Calu3 (cell line): ENCODE data around the gene PIAS1. TPM values are rescaled to one million over a fixed set of nuclear protein-coding genes. Genes with fewer than 3 reads are reported as not detected.
A peak's percentile ranks its signal among the peaks of the same experiment; 100 is the strongest.
"Not testable (repeated sequence)": the region's sequence is repeated elsewhere in the genome, so short reads cannot be mapped to it uniquely, and the experiment has no call there.

ENCODE experiments used
- BruUV-seq: library from RNA; stranded (reverse); fragments of 400-500 nt; replicated peaks from 2 replicates; lab custom pipeline; 2021; lab: Mats Ljungman, UMichigan
- CTCF ChIA-PET: fragments of 300-600 bp; sonication (Branson Sonifier 250); formaldehyde crosslinking; loops from one replicate; lab custom pipeline; 2022; ENCODE audit warnings: antibody characterized with exemption; lab: Charles Lee
- DNase-seq: peaks from one replicate; pipeline ENCODE4 v3.0.0; 2022
- H3K27ac Mint-ChIP-seq: one replicate; pipeline ENCODE4 v1.8.0; 2022; ENCODE audit warnings: mixed read lengths; ENCODE audit not compliant: unreplicated experiment
- H3K27me3 Mint-ChIP-seq: one replicate; pipeline ENCODE4 v1.8.0; 2022; ENCODE audit warnings: mixed read lengths; ENCODE audit not compliant: unreplicated experiment
- H3K36me3 Mint-ChIP-seq: one replicate; pipeline ENCODE4 v1.8.0; 2022; ENCODE audit warnings: mild to moderate bottlenecking, moderate library complexity, mixed read lengths; ENCODE audit not compliant: insufficient read depth, unreplicated experiment
- H3K4me1 Mint-ChIP-seq: one replicate; pipeline ENCODE4 v1.8.0; 2022; ENCODE audit warnings: mild to moderate bottlenecking, low read depth, mixed read lengths; ENCODE audit not compliant: unreplicated experiment
- H3K4me3 Mint-ChIP-seq: one replicate; pipeline ENCODE4 v1.8.0; 2022; ENCODE audit warnings: mild to moderate bottlenecking, low read depth, moderate library complexity, mixed read lengths; ENCODE audit not compliant: unreplicated experiment
- H3K9me3 Mint-ChIP-seq: one replicate; pipeline ENCODE4 v1.8.0; 2022; ENCODE audit warnings: low read depth, mixed read lengths; ENCODE audit not compliant: unreplicated experiment
- intact Hi-C: fragments of 100-400 bp; cut with micrococcal nuclease; formaldehyde crosslinking; loops from one replicate; pipeline ENCODE4 v1.10.0; 2022; ENCODE audit not compliant: unreplicated experiment
- total RNA-seq: library from RNA; stranded (reverse); gene quantifications from 2 replicates; pipeline ENCODE4 v1.2.3, GENCODE V29; 2022
- TF ChIP-seq, protein P1 (sequence below): fragments of 200-600 bp; IDR thresholded peaks from one replicate; pipeline ENCODE4 v1.8.0; 2022; ENCODE audit warnings: antibody characterized with exemption; ENCODE audit not compliant: unreplicated experiment

PIAS1 gene
- total RNA-seq, 1 experiment from 2014 or later, result 51.7 TPM

DNA sequence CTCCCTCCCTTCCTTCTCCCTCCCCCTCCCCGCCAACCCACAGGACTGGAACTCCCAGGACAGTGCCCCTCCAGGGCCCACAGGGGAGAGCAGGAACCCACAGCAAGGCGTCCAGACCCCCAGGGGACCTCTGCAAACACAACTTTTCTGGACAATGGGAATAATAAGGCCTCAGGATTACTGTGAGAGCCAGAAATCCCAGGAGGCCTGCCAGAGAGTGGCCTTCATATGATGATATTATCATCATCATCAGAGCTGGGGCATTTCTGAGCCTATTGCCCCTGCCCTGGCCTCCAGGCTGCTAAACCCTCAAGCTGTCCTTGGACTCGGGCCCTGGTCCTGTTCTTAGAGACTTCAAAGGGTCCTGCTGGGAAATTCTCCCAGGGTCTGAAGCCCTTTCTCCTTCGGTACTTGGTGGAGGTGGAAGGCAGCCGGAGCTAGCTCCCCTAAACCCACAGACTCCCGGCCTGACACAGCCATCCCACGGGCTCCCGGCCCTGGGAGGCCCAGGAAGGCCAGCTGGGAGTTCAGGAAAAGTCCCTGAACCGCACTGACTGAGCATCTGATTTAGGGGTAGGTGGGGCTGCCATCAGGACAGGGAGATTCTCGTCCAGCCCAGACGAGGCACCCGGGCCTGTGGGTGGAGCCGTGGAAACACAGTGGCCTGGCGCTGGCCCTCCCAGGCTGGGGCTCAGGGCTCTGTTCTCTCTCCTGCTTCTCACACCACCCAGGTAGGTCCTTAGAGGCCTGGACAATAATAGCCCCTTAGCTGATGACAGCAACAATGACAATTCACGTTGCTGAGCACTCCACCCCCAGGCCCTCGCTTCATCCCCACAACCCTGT is 146.1 kb downstream of the PIAS1 start:
- intact Hi-C loops, result no loop called here
- CTCF ChIA-PET, result no interaction called here
- TF ChIP-seq, protein P1, sequence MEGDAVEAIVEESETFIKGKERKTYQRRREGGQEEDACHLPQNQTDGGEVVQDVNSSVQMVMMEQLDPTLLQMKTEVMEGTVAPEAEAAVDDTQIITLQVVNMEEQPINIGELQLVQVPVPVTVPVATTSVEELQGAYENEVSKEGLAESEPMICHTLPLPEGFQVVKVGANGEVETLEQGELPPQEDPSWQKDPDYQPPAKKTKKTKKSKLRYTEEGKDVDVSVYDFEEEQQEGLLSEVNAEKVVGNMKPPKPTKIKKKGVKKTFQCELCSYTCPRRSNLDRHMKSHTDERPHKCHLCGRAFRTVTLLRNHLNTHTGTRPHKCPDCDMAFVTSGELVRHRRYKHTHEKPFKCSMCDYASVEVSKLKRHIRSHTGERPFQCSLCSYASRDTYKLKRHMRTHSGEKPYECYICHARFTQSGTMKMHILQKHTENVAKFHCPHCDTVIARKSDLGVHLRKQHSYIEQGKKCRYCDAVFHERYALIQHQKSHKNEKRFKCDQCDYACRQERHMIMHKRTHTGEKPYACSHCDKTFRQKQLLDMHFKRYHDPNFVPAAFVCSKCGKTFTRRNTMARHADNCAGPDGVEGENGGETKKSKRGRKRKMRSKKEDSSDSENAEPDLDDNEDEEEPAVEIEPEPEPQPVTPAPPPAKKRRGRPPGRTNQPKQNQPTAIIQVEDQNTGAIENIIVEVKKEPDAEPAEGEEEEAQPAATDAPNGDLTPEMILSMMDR, result no peak
- Mint-ChIP-seq H3K27ac (peak overlapping the region; percentile 27), H3K4me3 (no peak overlapping the region), H3K9me3 (no peaks in the 10 kb centered on the region), H3K4me1 (peaks cover 8% of the 10 kb centered on the region), H3K36me3 (peaks cover 51% of the 10 kb centered on the region), H3K27me3 (no peaks in the 10 kb centered on the region)
- BruUV-seq, result no TSS peak
- DNase-seq, result no peak

DNA sequence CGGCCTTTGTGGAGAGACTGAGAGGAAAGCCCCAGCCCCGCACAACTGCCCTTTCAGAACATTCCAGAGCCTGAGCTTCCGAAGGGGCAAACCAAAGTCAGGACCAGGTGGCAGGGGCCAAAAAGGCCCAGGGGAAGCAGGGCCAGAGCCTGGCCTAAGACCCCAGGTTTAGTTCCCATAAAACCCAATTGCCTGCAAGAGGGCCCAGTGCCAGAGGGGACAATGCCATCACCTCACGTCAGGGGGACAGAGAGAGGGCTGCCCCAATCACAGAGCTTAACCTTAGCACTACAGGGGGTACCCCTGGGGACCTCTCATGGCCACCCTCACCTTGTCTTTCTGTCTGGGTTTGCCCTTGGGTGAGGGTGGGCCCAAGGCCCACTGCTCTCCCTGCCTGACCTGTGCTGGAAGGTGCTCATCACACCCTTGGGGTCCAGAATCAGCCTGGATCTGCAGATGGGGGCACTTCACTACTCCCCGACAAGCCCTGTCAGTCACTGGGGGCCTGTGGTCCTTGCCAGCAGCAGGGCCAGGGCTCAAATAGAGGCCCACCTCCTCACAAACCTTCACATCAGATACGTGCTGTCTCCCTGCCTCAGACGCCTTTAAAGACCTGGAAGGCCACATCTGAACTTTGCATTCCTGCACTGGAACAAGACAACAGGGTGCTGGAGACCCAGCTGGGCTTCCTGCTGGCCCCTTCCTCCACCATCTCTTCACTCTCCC is 147.2 kb downstream of the PIAS1 start:
- Mint-ChIP-seq H3K27me3 (no peaks in the 10 kb centered on the region), H3K27ac (no peak overlapping the region), H3K4me1 (peaks cover 14% of the 10 kb centered on the region), H3K9me3 (no peaks in the 10 kb centered on the region), H3K36me3 (peaks cover 44% of the 10 kb centered on the region), H3K4me3 (no peak overlapping the region)
- DNase-seq, result no peak
- TF ChIP-seq, protein P1, result no peak
- no TSS peak for BruUV-seq
- intact Hi-C loops, result no loop called here
- CTCF ChIA-PET, result interaction anchor here (0.5 kb wide), 1 partner anchor 285 kb away, joined by 14 read pairs; no protein-coding TSS in a partner anchor

DNA sequence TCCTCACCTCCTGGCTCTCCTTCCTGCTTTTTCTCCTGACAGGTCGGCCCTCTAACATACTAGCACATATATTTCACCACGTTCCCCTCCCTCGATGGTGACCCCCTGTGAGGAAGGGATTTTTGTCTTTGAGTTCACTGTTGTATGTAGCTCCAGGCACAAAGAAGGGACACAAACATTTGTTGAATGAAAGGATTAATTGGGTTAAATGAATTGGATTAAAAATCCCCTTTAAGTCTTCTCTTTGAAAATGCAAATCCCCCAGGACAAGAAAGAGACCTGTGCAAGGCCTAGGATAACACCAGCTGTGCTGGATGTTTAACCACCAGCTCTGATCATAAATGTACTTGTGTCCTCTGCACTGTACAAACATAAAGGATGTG is 147.8 kb downstream of the PIAS1 start:
- BruUV-seq, result no TSS peak
- peaks cover 14% of the 10 kb centered on the region for H3K4me1 Mint-ChIP-seq
- no peak overlapping the region for H3K27ac Mint-ChIP-seq
- peaks cover 42% of the 10 kb centered on the region for H3K36me3 Mint-ChIP-seq
- CTCF ChIA-PET, result interaction anchor here (0.5 kb wide), 1 partner anchor 286 kb away, joined by 14 read pairs; no protein-coding TSS in a partner anchor
- TF ChIP-seq, protein P1, result no peak
- intact Hi-C loops, result no loop called here
- DNase-seq, result no peak
- H3K9me3 Mint-ChIP-seq, result no peaks in the 10 kb centered on the region
- no peak overlapping the region for H3K4me3 Mint-ChIP-seq
- no peaks in the 10 kb centered on the region for H3K27me3 Mint-ChIP-seq

DNA sequence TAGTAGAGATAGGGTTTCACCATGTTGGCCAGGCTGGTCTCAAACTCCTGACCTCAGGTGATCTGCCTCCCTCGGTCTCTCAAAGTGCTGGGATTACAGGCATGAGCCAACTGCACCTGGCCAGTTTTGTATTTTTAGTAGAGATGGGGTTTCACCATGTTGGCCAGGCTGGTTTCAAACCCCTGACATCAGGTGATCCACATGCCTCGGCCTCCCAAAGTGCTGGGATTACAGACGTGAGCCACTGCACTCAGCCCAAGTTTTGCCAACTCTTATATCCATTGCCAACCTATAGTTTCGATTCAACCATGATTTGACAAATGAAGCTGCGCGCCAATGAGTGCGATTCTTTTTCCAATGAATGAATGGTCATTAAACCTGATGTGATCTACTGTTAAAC is 148.9 kb downstream of the PIAS1 start:
- BruUV-seq, DNase-seq, H3K9me3 Mint-ChIP-seq, H3K27ac Mint-ChIP-seq, H3K4me3 Mint-ChIP-seq, intact Hi-C loops, H3K27me3 Mint-ChIP-seq: not testable (repeated sequence)
- Mint-ChIP-seq H3K36me3 (peaks cover 32% of the 10 kb centered on the region), H3K4me1 (peaks cover 14% of the 10 kb centered on the region)
- CTCF ChIA-PET, result interaction anchor here (0.7 kb wide), 1 partner anchor 342 kb away, joined by 4 read pairs; no protein-coding TSS in a partner anchor
